Measurements from ENCODE around the gene MRPL19.
"Not testable (repeated sequence)": the region's sequence is repeated elsewhere in the genome, so short reads cannot be mapped to it uniquely, and the experiment has no call there.

MRPL19 gene

DNA sequence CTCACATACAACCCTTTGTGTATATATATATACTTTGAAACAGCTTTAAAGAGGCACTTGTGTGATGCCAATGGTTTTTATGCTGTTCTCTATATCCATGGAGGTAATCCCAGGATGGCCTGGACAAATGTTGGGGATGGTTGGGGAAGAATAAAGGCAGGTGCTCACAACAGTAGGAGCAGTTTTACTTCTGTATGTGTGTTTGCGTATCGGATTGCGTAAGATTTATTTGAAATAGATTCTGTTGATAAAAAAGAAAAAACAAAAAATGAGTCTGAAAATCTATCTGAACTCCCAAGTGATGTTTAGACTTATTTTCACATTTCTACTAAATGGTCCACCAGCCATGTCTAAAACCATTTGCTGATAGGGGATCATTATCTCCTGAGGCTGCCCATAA, 29.3 kb downstream of the MRPL19 start:
- H3K4me1 ChIP-seq (ENCODE audit: control insufficient read depth, insufficient read depth, low read length) = peaks cover 4% of the 10 kb centered on the region
- H3K27me3 ChIP-seq (replicated peaks; ENCODE audit: control insufficient read depth, insufficient read depth, low read length) = no peaks in the 10 kb centered on the region
- no peak for DNase-seq (ENCODE audit: low read depth)
- no peak overlapping the region for H3K9ac ChIP-seq (ENCODE audit: low read length)
- H3K9me3 ChIP-seq (ENCODE audit: control insufficient read depth, low read length) = no peaks in the 10 kb centered on the region
- no peak overlapping the region for H3K4me3 ChIP-seq (ENCODE audit: low read length)
- H3K36me3 ChIP-seq (ENCODE audit: control insufficient read depth, insufficient read depth, low read length, severe bottlenecking) = peaks cover 24% of the 10 kb centered on the region

DNA sequence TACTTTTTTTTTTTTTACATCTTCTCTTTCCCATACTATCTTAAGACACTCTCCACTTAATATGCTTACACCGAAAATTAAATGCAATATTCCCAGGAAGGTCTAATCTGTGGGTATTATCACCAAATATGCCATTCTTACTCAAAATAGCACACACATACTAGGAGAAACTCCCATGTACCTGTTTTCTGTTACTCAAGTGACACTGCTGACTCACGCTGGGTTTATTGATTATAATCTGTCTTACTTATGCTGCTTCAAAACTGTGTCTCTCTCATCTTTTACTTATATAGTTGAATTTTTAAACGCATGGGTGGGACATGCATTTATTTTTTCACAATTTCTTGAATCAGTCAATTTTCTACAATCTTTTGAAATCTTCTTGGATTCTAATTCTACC, 29.9 kb downstream of the MRPL19 start:
- H3K9ac ChIP-seq (ENCODE audit: low read length) = no peak overlapping the region
- H3K4me3 ChIP-seq (ENCODE audit: low read length) = no peak overlapping the region
- H3K27me3 ChIP-seq (replicated peaks; ENCODE audit: control insufficient read depth, insufficient read depth, low read length) = no peaks in the 10 kb centered on the region
- no peaks in the 10 kb centered on the region for H3K9me3 ChIP-seq (ENCODE audit: control insufficient read depth, low read length)
- H3K36me3 ChIP-seq (ENCODE audit: control insufficient read depth, insufficient read depth, low read length, severe bottlenecking) = peaks cover 19% of the 10 kb centered on the region
- no peak for DNase-seq (ENCODE audit: low read depth)
- peaks cover 4% of the 10 kb centered on the region for H3K4me1 ChIP-seq (ENCODE audit: control insufficient read depth, insufficient read depth, low read length)

DNA sequence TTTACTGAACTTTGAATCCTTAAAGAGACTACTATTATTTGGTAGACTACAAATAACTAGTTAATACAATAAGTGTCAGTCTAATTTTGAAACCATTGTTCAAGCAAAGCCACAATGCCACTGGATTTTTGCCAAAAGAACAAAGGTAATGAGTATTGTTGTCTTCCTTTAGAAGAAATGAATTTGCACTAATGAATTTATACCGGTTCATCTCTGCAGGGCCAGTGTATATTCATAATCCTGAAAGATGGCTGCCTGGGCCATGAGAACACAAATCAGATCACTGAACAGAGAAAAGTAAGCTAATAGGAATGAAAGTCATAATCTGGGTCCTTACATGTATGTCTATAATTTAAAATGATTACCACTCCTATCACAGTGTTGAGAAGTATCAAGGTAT, 33.0 kb downstream of the MRPL19 start:
- no peak overlapping the region for H3K4me3 ChIP-seq (ENCODE audit: low read length)
- H3K9me3 ChIP-seq (ENCODE audit: control insufficient read depth, low read length) = no peaks in the 10 kb centered on the region
- H3K4me1 ChIP-seq (ENCODE audit: control insufficient read depth, insufficient read depth, low read length) = peaks cover 4% of the 10 kb centered on the region

GRCh38 chr2:75680402-75680801, 33.8 kb downstream of the MRPL19 start:
- Histone ChIP-seq H3K27me3 (replicated peaks; ENCODE audit: control insufficient read depth, insufficient read depth, low read length) (no peaks in the 10 kb centered on the region), H3K4me1 (ENCODE audit: control insufficient read depth, insufficient read depth, low read length) (peaks cover 4% of the 10 kb centered on the region), H3K9me3 (ENCODE audit: control insufficient read depth, low read length) (no peaks in the 10 kb centered on the region), H3K9ac (ENCODE audit: low read length) (no peak overlapping the region), H3K4me3 (ENCODE audit: low read length) (no peak overlapping the region), H3K36me3 (ENCODE audit: control insufficient read depth, insufficient read depth, low read length, severe bottlenecking) (peaks cover 13% of the 10 kb centered on the region)
- no peak for DNase-seq (ENCODE audit: low read depth)

More for the DNA sequence above, 33.0 kb downstream of the MRPL19 start:
- no peak for DNase-seq (ENCODE audit: low read depth)
- Histone ChIP-seq H3K36me3 (ENCODE audit: control insufficient read depth, insufficient read depth, low read length, severe bottlenecking) (peaks cover 10% of the 10 kb centered on the region), H3K27me3 (replicated peaks; ENCODE audit: control insufficient read depth, insufficient read depth, low read length) (no peaks in the 10 kb centered on the region), H3K9ac (ENCODE audit: low read length) (no peak overlapping the region)

DNA sequence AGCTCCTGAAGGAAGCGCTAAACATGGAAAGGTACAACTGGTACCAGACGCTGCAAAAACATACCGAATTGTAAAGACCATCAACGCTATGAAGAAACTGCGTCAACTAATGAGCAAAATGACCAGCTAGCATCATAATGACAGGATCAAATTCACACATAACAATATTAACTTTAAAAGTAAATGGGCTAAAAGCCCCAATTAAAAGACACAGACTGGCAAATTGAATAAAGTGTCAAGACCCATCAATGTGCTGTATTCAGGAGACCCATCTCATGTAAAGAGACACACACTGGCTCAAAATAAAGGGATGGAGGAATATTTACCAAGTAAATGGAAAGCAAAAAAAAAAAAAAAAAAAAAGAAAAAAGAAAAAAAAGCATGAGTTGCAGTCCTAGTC, 36.8 kb downstream of the MRPL19 start:
- H3K9me3 ChIP-seq (ENCODE audit: control insufficient read depth, low read length); H3K9ac ChIP-seq (ENCODE audit: low read length); H3K27me3 ChIP-seq (replicated peaks; ENCODE audit: control insufficient read depth, insufficient read depth, low read length); H3K4me3 ChIP-seq (ENCODE audit: low read length); DNase-seq (ENCODE audit: low read depth); H3K4me1 ChIP-seq (ENCODE audit: control insufficient read depth, insufficient read depth, low read length): not testable (repeated sequence)
- peaks cover 40% of the 10 kb centered on the region for H3K36me3 ChIP-seq (ENCODE audit: control insufficient read depth, insufficient read depth, low read length, severe bottlenecking)

DNA sequence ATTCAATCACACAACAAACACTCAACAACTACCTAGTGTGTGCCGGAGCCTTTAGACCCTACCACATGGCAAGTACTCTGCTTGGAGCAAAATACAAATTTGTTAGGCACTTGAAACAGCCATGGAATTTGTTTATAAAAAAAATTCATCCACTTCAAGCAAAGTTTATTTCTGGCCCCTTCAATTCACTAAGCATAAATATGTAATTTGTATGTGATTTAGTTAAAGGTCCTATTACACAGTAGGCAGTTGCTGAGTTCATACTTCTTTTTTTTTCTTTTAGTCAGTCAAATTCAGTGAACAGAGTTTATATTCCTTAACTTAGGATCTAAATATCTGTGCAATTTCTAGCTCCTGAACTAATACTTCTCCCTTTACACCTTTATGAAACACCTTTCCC, 41.6 kb downstream of the MRPL19 start:
- peaks cover 72% of the 10 kb centered on the region for H3K36me3 ChIP-seq (ENCODE audit: control insufficient read depth, insufficient read depth, low read length, severe bottlenecking)
- no peak overlapping the region for H3K9ac ChIP-seq (ENCODE audit: low read length)
- H3K4me3 ChIP-seq (ENCODE audit: low read length) = no peak overlapping the region
- H3K9me3 ChIP-seq (ENCODE audit: control insufficient read depth, low read length) = no peaks in the 10 kb centered on the region
- no peaks in the 10 kb centered on the region for H3K27me3 ChIP-seq (replicated peaks; ENCODE audit: control insufficient read depth, insufficient read depth, low read length)
- H3K4me1 ChIP-seq (ENCODE audit: control insufficient read depth, insufficient read depth, low read length) = no peaks in the 10 kb centered on the region
- DNase-seq (ENCODE audit: low read depth) = no peak

DNA sequence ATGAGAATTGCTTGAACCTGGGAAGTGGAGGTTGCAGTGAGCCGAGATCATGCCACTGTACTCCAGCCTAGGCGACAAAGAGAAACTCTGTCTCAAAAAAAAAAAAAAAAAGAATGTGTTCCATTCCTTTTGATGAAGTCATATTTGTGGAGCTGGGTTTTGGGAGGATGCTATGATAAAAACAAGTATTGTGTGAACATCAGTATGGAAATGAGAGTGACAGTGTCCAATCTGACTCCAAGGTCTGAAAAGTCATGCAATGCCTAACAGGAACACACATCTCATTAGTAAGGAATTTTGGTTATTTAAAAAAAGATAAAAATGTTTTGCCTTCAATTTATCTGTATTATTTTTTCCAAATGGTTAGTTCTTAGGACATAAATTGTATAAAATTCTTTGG, 52.3 kb downstream of the MRPL19 start:
- Histone ChIP-seq H3K4me3 (ENCODE audit: low read length) (no peak overlapping the region), H3K4me1 (ENCODE audit: control insufficient read depth, insufficient read depth, low read length) (no peaks in the 10 kb centered on the region), H3K9ac (ENCODE audit: low read length) (no peak overlapping the region), H3K27me3 (replicated peaks; ENCODE audit: control insufficient read depth, insufficient read depth, low read length) (no peaks in the 10 kb centered on the region), H3K36me3 (ENCODE audit: control insufficient read depth, insufficient read depth, low read length, severe bottlenecking) (peaks cover 90% of the 10 kb centered on the region), H3K9me3 (ENCODE audit: control insufficient read depth, low read length) (no peaks in the 10 kb centered on the region)
- peak; percentile 25 for DNase-seq (ENCODE audit: low read depth)

DNA sequence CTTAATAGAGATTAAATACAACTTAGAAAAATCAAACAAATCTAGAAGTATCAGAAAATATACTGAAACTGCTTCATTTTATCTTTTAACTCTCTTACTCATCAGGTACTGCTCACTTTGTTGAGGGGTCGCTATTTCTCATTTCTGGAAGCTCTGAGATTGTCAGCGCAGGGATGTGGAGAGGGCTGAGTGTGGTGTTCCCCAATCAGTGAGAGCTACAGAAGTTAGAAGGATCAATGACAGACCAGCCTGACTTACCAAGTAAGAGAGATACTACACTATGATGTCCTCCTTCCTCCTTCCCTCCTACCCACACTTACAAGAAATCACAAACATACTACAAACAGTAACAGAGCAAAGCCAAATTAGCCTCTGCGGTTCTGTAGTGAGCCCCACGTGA, 56.0 kb downstream of the MRPL19 start:
- Histone ChIP-seq H3K36me3 (ENCODE audit: control insufficient read depth, insufficient read depth, low read length, severe bottlenecking) (peaks cover 83% of the 10 kb centered on the region), H3K27me3 (replicated peaks; ENCODE audit: control insufficient read depth, insufficient read depth, low read length) (no peaks in the 10 kb centered on the region), H3K4me3 (ENCODE audit: low read length) (no peak overlapping the region), H3K9me3 (ENCODE audit: control insufficient read depth, low read length) (no peaks in the 10 kb centered on the region), H3K4me1 (ENCODE audit: control insufficient read depth, insufficient read depth, low read length) (peaks cover 4% of the 10 kb centered on the region), H3K9ac (ENCODE audit: low read length) (no peak overlapping the region)
- DNase-seq (ENCODE audit: low read depth) = no peak

DNA sequence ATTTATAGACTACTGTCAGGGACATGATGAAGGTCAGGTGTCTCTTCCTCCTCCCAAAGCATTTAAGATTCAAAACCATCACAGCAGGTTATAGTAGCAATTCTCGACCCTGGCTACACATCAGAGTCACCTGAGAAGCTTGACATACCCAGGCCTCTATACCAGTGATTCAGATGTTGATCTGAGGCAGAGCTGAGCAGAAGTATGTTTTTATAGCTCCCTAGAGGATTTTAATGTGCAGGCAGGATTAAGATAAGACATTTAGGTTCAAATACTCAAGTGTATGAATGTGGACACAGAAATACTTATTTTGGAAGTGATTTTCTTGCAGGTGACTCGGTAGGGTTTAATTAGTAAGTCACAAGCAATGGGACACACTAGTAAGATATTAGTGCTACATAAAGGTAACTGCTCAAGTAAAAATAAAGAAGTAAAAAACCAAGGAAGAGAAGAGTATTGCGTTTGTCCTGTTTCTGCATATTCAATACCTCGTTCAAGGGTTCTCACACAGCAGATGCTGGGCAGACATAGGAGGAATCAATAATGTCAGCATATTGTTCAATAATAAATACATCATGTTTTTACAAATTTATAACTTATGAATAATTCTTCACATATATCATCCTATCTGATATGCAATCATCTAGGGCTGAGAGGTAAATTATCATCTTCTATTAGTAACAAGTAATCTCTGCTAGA, 57.2 kb downstream of the MRPL19 start:
- Histone ChIP-seq H3K27me3 (replicated peaks; ENCODE audit: control insufficient read depth, insufficient read depth, low read length) (no peaks in the 10 kb centered on the region), H3K4me1 (ENCODE audit: control insufficient read depth, insufficient read depth, low read length) (peaks cover 14% of the 10 kb centered on the region), H3K4me3 (ENCODE audit: low read length) (no peak overlapping the region), H3K9me3 (ENCODE audit: control insufficient read depth, low read length) (no peaks in the 10 kb centered on the region), H3K9ac (ENCODE audit: low read length) (no peak overlapping the region), H3K36me3 (ENCODE audit: control insufficient read depth, insufficient read depth, low read length, severe bottlenecking) (peaks cover 72% of the 10 kb centered on the region)
- no peak for DNase-seq (ENCODE audit: low read depth)

- Histone ChIP-seq H3K4me3 (ENCODE audit: low read length) (no peak overlapping the region), H3K4me1 (ENCODE audit: control insufficient read depth, insufficient read depth, low read length) (peaks cover 27% of the 10 kb centered on the region), H3K9ac (ENCODE audit: low read length) (no peak overlapping the region), H3K27me3 (replicated peaks; ENCODE audit: control insufficient read depth, insufficient read depth, low read length) (no peaks in the 10 kb centered on the region), H3K36me3 (ENCODE audit: control insufficient read depth, insufficient read depth, low read length, severe bottlenecking) (peaks cover 51% of the 10 kb centered on the region), H3K9me3 (ENCODE audit: control insufficient read depth, low read length) (no peaks in the 10 kb centered on the region)
- DNase-seq (ENCODE audit: low read depth) = peak; percentile 36
Observed at GRCh38 chr2:75705921-75706320, 59.3 kb downstream of the MRPL19 start.

DNA sequence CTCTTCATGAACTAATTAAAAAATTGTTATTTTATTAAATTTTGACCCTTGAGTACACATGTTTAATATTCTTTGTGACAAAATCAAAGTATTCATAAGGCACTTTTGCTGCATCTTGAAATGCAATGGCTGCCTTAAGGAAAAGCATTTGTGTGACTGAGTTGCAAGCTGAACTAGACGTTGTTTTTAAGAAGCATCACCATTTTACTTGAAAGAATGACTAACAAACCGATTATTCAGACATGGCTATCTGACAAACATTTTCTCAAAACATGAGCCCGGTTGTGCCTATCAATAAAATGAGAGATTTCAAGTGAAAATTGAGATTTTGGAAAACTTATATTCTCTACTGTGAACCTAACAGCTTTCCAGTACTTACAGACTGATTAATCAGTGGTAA, 61.3 kb downstream of the MRPL19 start:
- peaks cover 31% of the 10 kb centered on the region for H3K36me3 ChIP-seq (ENCODE audit: control insufficient read depth, insufficient read depth, low read length, severe bottlenecking)
- no peak for DNase-seq (ENCODE audit: low read depth)

GRCh38 chr2:75709297-75709696, 62.7 kb downstream of the MRPL19 start:
- Histone ChIP-seq H3K9ac (ENCODE audit: low read length) (peak overlapping the region; percentile 93), H3K36me3 (ENCODE audit: control insufficient read depth, insufficient read depth, low read length, severe bottlenecking) (peaks cover 18% of the 10 kb centered on the region), H3K4me1 (ENCODE audit: control insufficient read depth, insufficient read depth, low read length) (peaks cover 31% of the 10 kb centered on the region), H3K9me3 (ENCODE audit: control insufficient read depth, low read length) (no peaks in the 10 kb centered on the region), H3K27me3 (replicated peaks; ENCODE audit: control insufficient read depth, insufficient read depth, low read length) (no peaks in the 10 kb centered on the region), H3K4me3 (ENCODE audit: low read length) (peak overlapping the region; percentile 94)
- DNase-seq (ENCODE audit: low read depth) = peak; percentile 5

More for the DNA sequence above, 61.3 kb downstream of the MRPL19 start:
- H3K9ac ChIP-seq (ENCODE audit: low read length) = no peak overlapping the region
- peaks cover 31% of the 10 kb centered on the region for H3K4me1 ChIP-seq (ENCODE audit: control insufficient read depth, insufficient read depth, low read length)
- H3K4me3 ChIP-seq (ENCODE audit: low read length) = peak overlapping the region; percentile 65
- H3K27me3 ChIP-seq (replicated peaks; ENCODE audit: control insufficient read depth, insufficient read depth, low read length) = no peaks in the 10 kb centered on the region
- no peaks in the 10 kb centered on the region for H3K9me3 ChIP-seq (ENCODE audit: control insufficient read depth, low read length)
